ENCODE results near the gene INPP5J. TPM values are rescaled to one million over a fixed set of nuclear protein-coding genes. Genes with fewer than 3 reads are reported as not detected.

Gene INPP5J
- total and polyA plus RNA-seq, 2 of the 13 experiments (the other 11 are each of a cell fraction or from before 2014, with no cell fraction given) = 0.24 to 1.1 TPM

GRCh38 chr22:31138126-31138525 is 15.4 kb downstream of the INPP5J start (continued):
- TF ChIP-seq PRDM10 (CRISPR knock-in tag; IDR thresholded peaks at IDR 0.05; ENCODE audit: low read depth) (no peak), GLMP (CRISPR knock-in tag; IDR thresholded peaks at IDR 0.05; ENCODE audit: borderline replicate concordance) (no peak)

- Histone ChIP-seq H3K4me1 (ENCODE audit: insufficient read depth, low read length) (peaks cover 18% of the 10 kb centered on the region), H3K9me3 (ENCODE audit: low read length) (no peaks in the 10 kb centered on the region), H3K27me3 (ENCODE audit: control insufficient read depth in 1 of 2, insufficient read depth in 2 of 2, low read length in 2 of 2) (peaks cover 5 to 48% of the 10 kb centered on the region in 2 experiments), H3K4me3 (replicated peaks in 1 of 3; ENCODE audit: insufficient read depth in 1 of 3, low read depth in 2 of 3, low read length in 3 of 3) (no peak overlapping the region), H4K20me1 (ENCODE audit: insufficient read depth, low read length) (no peaks in the 10 kb centered on the region), H3K27ac (ENCODE audit: extremely low read length, insufficient read depth, low read length) (no peak overlapping the region), H3K4me2 (ENCODE audit: low read depth, low read length) (no peak overlapping the region), H3K36me3 (replicated peaks in 1 of 2; ENCODE audit: control insufficient read depth in 1 of 2, insufficient read depth in 2 of 2, low read length in 2 of 2) (no peaks in the 10 kb centered on the region), H2AFZ (ENCODE audit: low read length) (no peak overlapping the region), H3K9ac (ENCODE audit: insufficient read depth, low read depth, low read length) (no peak overlapping the region), H3K79me2 (ENCODE audit: insufficient read depth, low read length) (no peaks in the 10 kb centered on the region)
- ATAC-seq (no peak), DNase-seq (ENCODE audit: low spot score) (no peak), FAIRE-seq (no peak)
- WGBS (ENCODE audit: low lambda C conversion rate) = 25% methylated on average over 2 of the region's 3 CpGs
- in situ Hi-C loops (cut with HindIII; ENCODE audit: extremely low pct_ligation_motif_present, low pct_unique_long_range_greater_than_20kb) = no loop called here
- ChIA-PET POLR2A (interaction anchor here (1.6 kb wide), 1 partner anchor 32 kb away, joined by 4 read pairs; the partner anchor contains the start of gene SELENOM), CTCF (ENCODE audit: low intra/inter-chr PET ratio, low total read pairs) (no interaction called here)
- no TSS peak for BruUV-seq (replicated peaks)
- intact Hi-C loops (cut with micrococcal nuclease; ENCODE audit: unreplicated experiment) = no loop called here
- no peak for TF ChIP-seq ZBTB44 (CRISPR knock-in tag; IDR thresholded peaks at IDR 0.05)
- no peak for TF ChIP-seq ZNF224 (CRISPR knock-in tag; IDR thresholded peaks at IDR 0.05)
- TF ChIP-seq ADNP (CRISPR knock-in tag; IDR thresholded peaks at IDR 0.05) = no peak
- TF ChIP-seq NFE2L1 (CRISPR knock-in tag; IDR thresholded peaks at IDR 0.05; ENCODE audit: borderline replicate concordance) = no peak
- TF ChIP-seq EZH2 (conservative IDR thresholded peaks at IDR 0.05; ENCODE audit: low read depth, low read length) = no peak
- no peak for TF ChIP-seq ZBED4 (CRISPR knock-in tag; IDR thresholded peaks at IDR 0.05; ENCODE audit: borderline replicate concordance)
- no peak for TF ChIP-seq ZNF10 (CRISPR knock-in tag; IDR thresholded peaks at IDR 0.05; ENCODE audit: borderline replicate concordance, low read depth)
- no peak for TF ChIP-seq ZNF549 (CRISPR knock-in tag; IDR thresholded peaks at IDR 0.05)
- TF ChIP-seq ZNF441 (CRISPR knock-in tag; IDR thresholded peaks at IDR 0.05; ENCODE audit: borderline replicate concordance) = no peak
- TF ChIP-seq ESRRA (CRISPR knock-in tag; IDR thresholded peaks at IDR 0.05; ENCODE audit: low read depth) = no peak
- TF ChIP-seq FOXM1 (CRISPR knock-in tag; IDR thresholded peaks at IDR 0.05) = no peak
Observed at GRCh38 chr22:31139066-31139465, 16.3 kb downstream of the INPP5J start.
